GM12878 (cell line): ENCODE results near the gene KDM6B. TPM values are rescaled to one million over a fixed set of nuclear protein-coding genes. Genes with fewer than 3 reads are reported as not detected.

Source experiments
- ATAC-seq: fragments of 200-7000 bp; cut with Tn5 transposase; 3 replicates; pipeline ENCODE4 v1.9.1; 2020; ENCODE audit warnings: mild to moderate bottlenecking, moderate library complexity
- BruUV-seq: library from RNA; stranded (reverse); fragments of 400-500 nt; replicated peaks from 2 replicates; lab custom pipeline; 2021; lab: Mats Ljungman, UMichigan
- CTCF ChIA-PET: fragments of 300-600 bp; sonication (Branson Sonifier 250); formaldehyde crosslinking; extraction: SDS; loops from one replicate; lab custom pipeline; 2021; ENCODE audit warnings: inconsistent platforms; lab: Yijun Ruan, JAX
- POLR2A ChIA-PET: fragments of 350-600 bp; formaldehyde crosslinking; extraction: SDS; loops from one replicate; lab custom pipeline; 2021; ENCODE audit warnings: inconsistent platforms; lab: Charles Lee
- RAD21 ChIA-PET: fragments of 300-600 bp; sonication (Branson Sonifier 250); formaldehyde crosslinking; loops from one replicate; lab custom pipeline; 2023; ENCODE audit warnings: antibody characterized with exemption; ENCODE audit not compliant: unreplicated experiment; lab: Charles Lee
- SMC1A ChIA-PET: fragments of 300-600 bp; sonication (Branson Sonifier 250); formaldehyde crosslinking; loops from one replicate; lab custom pipeline; 2023; ENCODE audit not compliant: unreplicated experiment, uncharacterized antibody; lab: Charles Lee
- DNase-seq: peaks from one replicate; pipeline ENCODE4 v3.0.0-alpha.2; 2011; ENCODE audit warnings: low read depth, low spot score
- FAIRE-seq: peaks from 3 replicates; lab custom pipeline; 2011; peaks lifted over from hg19 to GRCh38; lab: Jason Lieb, UNC
- H2AFZ ChIP-seq: 2 replicates; pipeline ENCODE4 v1.6.0; 2011; ENCODE audit warnings: low read depth, low read length, control low read depth; ENCODE audit not compliant: control insufficient read depth
- H3K27ac ChIP-seq: 2 replicates; pipeline ENCODE4 v1.5.1; 2011; ENCODE audit warnings: control low read depth; ENCODE audit not compliant: control insufficient read depth, insufficient read depth
- H3K27me3 ChIP-seq, 2 experiments: replicated peaks in 1 of 2; 2 replicates each; pipeline versions ENCODE4 v1.6.0 to v1.6.1; 2011; ENCODE audit warnings: low read length in 1 of 2; ENCODE audit not compliant: control insufficient read depth in 2 of 2, insufficient read depth in 2 of 2
- H3K36me3 ChIP-seq, 2 experiments: 2 replicates each; pipeline ENCODE4 v1.5.1; 2011; ENCODE audit warnings: low read length in 1 of 2; ENCODE audit not compliant: control insufficient read depth in 2 of 2, insufficient read depth in 2 of 2
- H3K4me1 ChIP-seq: 2 replicates; pipeline ENCODE4 v1.6.1; 2011; ENCODE audit warnings: mild to moderate bottlenecking, low read length, moderate library complexity, mixed read lengths; ENCODE audit not compliant: control insufficient read depth, insufficient read depth
- H3K4me2 ChIP-seq: 2 replicates; pipeline ENCODE4 v1.6.0; 2011; ENCODE audit warnings: control low read depth; ENCODE audit not compliant: control insufficient read depth, insufficient read depth
- H3K4me3 ChIP-seq: fragments of 200-600 bp; sonication (generic); 2 replicates; pipeline ENCODE4 v1.5.1; 2016
- H3K79me2 ChIP-seq: 2 replicates; pipeline ENCODE4 v1.6.0; 2011; ENCODE audit warnings: low read length; ENCODE audit not compliant: control insufficient read depth, insufficient read depth
- H3K9ac ChIP-seq: 2 replicates; pipeline ENCODE4 v1.8.0; 2011; ENCODE audit warnings: low read length, control low read depth, mixed read lengths; ENCODE audit not compliant: control insufficient read depth, insufficient read depth
- H3K9me3 ChIP-seq: replicated peaks from 3 replicates; pipeline ENCODE4 v1.5.1; 2011; ENCODE audit warnings: mild to moderate bottlenecking, low read length; ENCODE audit not compliant: control insufficient read depth, insufficient read depth
- H4K20me1 ChIP-seq: 2 replicates; pipeline ENCODE4 v1.6.0; 2011; ENCODE audit not compliant: control insufficient read depth, insufficient read depth
- CHD4 ChIP-seq: fragments of 200-600 bp; sonication (generic); IDR thresholded peaks from 2 replicates; pipeline ENCODE4 v1.6.1; 2016; ENCODE audit warnings: mild to moderate bottlenecking
- GATAD2B ChIP-seq: fragments of 450-650 bp; conservative IDR thresholded peaks from 2 replicates; pipeline ENCODE4 v1.6.1; 2017; ENCODE audit warnings: low read depth, mild to moderate bottlenecking, moderate library complexity
- IRF3 ChIP-seq: fragments of 450-650 bp; IDR thresholded peaks from 2 replicates; pipeline ENCODE4 v1.6.1; 2014; ENCODE audit warnings: mild to moderate bottlenecking
- NR2F1 ChIP-seq: fragments of 450-650 bp; conservative IDR thresholded peaks from 2 replicates; pipeline ENCODE4 v1.6.1; 2017; ENCODE audit warnings: mild to moderate bottlenecking
- USF2 ChIP-seq: IDR thresholded peaks from 2 replicates; pipeline ENCODE4 v1.6.1; 2011; ENCODE audit warnings: low read depth, low read length, improper control_type of control experiment, borderline replicate concordance
- WGBS: methylation state at CpG from one replicate; pipeline ENCODE4 v1.1.6; 2016; ENCODE audit warnings: low lambda C conversion rate; ENCODE audit not compliant: insufficient replicate concordance, insufficient coverage; ENCODE audit errors: missing lambda C conversion rate; 5-methylcytosine and 5-hydroxymethylcytosine counted together
- in situ Hi-C: fragments of 300-500 bp; cut with MboI; formaldehyde crosslinking; loops from 9 replicates; pipeline ENCODE4 v1.14.3; 2018; ENCODE audit warnings: mixed read lengths
- intact Hi-C: fragments of 100-400 bp; cut with micrococcal nuclease; formaldehyde crosslinking; loops from one replicate; pipeline ENCODE4 v1.14.2; 2022; ENCODE audit not compliant: unreplicated experiment
- polyA plus RNA-seq, 11 experiments: library from polyadenylated mRNA; depleted of rRNA in 4 of 11; unstranded in 6 of 11; stranded (reverse) in 5 of 11; fragments of >200 nt; fragmentation: Nextera tagmentation in 4 of 11; fragmentation: Illumina TruSeq in 1 of 11; extraction: Ambion mirVana in 4 of 11; extraction: Trizol in 1 of 11; gene quantifications; 1 replicate in 1 of 11; 2 replicates in 10 of 11; pipeline versions ENCODE4 v1.2.1 to v1.2.3, GENCODE V29; 2011 to 2016; ENCODE audit warnings: inconsistent platforms in 2 of 11, missing spikeins in 2 of 11, low read depth in 1 of 11
- total RNA-seq, 4 experiments: library from RNA; depleted of rRNA in 3 of 4; stranded (reverse); fragments of >200 nt in 3 of 4; fragmentation: Illumina TruSeq in 1 of 4; extraction: Trizol in 1 of 4; gene quantifications; 2 replicates each; pipeline versions ENCODE4 v1.2.1 to v1.2.3, GENCODE V29; 2013 to 2021

KDM6B gene
- total and polyA plus RNA-seq, 10 of the 15 experiments (the other 5 are each of a cell fraction or from before 2014, with no cell fraction given): 0.05 to 33.5 (median 2.3) TPM

GRCh38 chr17:7864995-7865650, 31.1 kb downstream of the KDM6B start:
- FAIRE-seq: no peak
- TF ChIP-seq NR2F1 (no peak), USF2 (no peak), IRF3 (no peak), CHD4 (no peak), GATAD2B (no peak)

More at GRCh38 chr17:7864995-7865650, 31.1 kb downstream of the KDM6B start:
- DNase-seq (no peak), ATAC-seq (no peak)
- ChIA-PET CTCF (interaction anchor here (0.7 to 15.5 kb wide), 10 partner anchors 12 to 195 kb away, joined by 3 to 308 read pairs (median 4); partner anchors contain the start of genes CNTROB and TRAPPC1), RAD21 (interaction anchor here (1.1 to 7.4 kb wide), 2 partner anchors 50 to 123 kb away, joined by 3 to 65 read pairs; no protein-coding TSS in a partner anchor), POLR2A (interaction anchor here (0.5 to 0.7 kb wide), 4 partner anchors 117 to 842 kb away, joined by 3 to 5 read pairs (median 4); partner anchors contain the start of gene BCL6B), SMC1A (interaction anchor here (0.9 to 2.7 kb wide), 7 partner anchors 18 to 118 kb away, joined by 3 to 12 read pairs (median 5); partner anchors contain the start of gene KDM6B)
- 78% methylated on average over 5 of the region's 5 CpGs for WGBS
- H3K9ac ChIP-seq: no peak overlapping the region
- no peaks in the 10 kb centered on the region for H3K79me2 ChIP-seq
- no peak overlapping the region for H2AFZ ChIP-seq
- no peaks in the 10 kb centered on the region for H4K20me1 ChIP-seq
- no peak overlapping the region for H3K4me3 ChIP-seq
- no peaks in the 10 kb centered on the region for H3K9me3 ChIP-seq
- H3K27me3 ChIP-seq: no peaks in the 10 kb centered on the region
- BruUV-seq: no TSS peak
- no peak overlapping the region for H3K27ac ChIP-seq
- in situ Hi-C loops: loop anchor here (5.0 kb wide), 1 partner anchor 122 kb away; no protein-coding TSS in a partner anchor
- no peaks in the 10 kb centered on the region for H3K4me1 ChIP-seq
- H3K36me3 ChIP-seq: peaks cover 0 to 4% of the 10 kb centered on the region in 2 experiments; a peak in 1 of 4 replicates
- intact Hi-C loops: loop anchor here (5.0 kb wide), 2 partner anchors 32 to 177 kb away; no protein-coding TSS in a partner anchor
- no peak overlapping the region for H3K4me2 ChIP-seq
